NCI-H146 treated with DMSO at 0.1 percent for 48 hours (cell line): ENCODE measurements around the gene CA12.
A peak's percentile ranks its signal among the peaks of the same experiment; 100 is the strongest.

Source experiments
- DNase-seq: peaks from one replicate; lab custom pipeline; 2025; ENCODE audit not compliant: unreplicated experiment; lab: John Stamatoyannopoulos, UW

CA12 gene

GRCh38 chr15:63312286-63312685 is 69.4 kb downstream of the CA12 start:
- no peak for DNase-seq

GRCh38 chr15:63310646-63311045 is 71.0 kb downstream of the CA12 start:
- no peak for DNase-seq

GRCh38 chr15:63308947-63309346 is 72.7 kb downstream of the CA12 start:
- no peak for DNase-seq

GRCh38 chr15:63308491-63308890 is 73.2 kb downstream of the CA12 start:
- no peak for DNase-seq

GRCh38 chr15:63306492-63307073 is 75.1 kb downstream of the CA12 start:
- DNase-seq, result no peak

GRCh38 chr15:63305260-63305659 is 76.4 kb downstream of the CA12 start:
- no peak for DNase-seq

GRCh38 chr15:63301088-63301487 is 80.6 kb downstream of the CA12 start:
- DNase-seq, result peak; percentile 28

- DNase-seq, result no peak
Measured at GRCh38 chr15:63299943-63300575, 81.6 kb downstream of the CA12 start.

GRCh38 chr15:63296195-63296594 is 85.5 kb downstream of the CA12 start:
- DNase-seq, result peak; percentile 31

GRCh38 chr15:63295341-63295740 is 86.3 kb downstream of the CA12 start:
- no peak for DNase-seq

GRCh38 chr15:63294359-63294758 is 87.3 kb downstream of the CA12 start:
- no peak for DNase-seq

- DNase-seq, result no peak
Measured at GRCh38 chr15:63292771-63293170, 88.9 kb downstream of the CA12 start.

- DNase-seq, result no peak
Measured at GRCh38 chr15:63292241-63292640, 89.4 kb downstream of the CA12 start.

GRCh38 chr15:63291507-63291906 is 90.1 kb downstream of the CA12 start:
- DNase-seq, result no peak

GRCh38 chr15:63288778-63289378 is 92.8 kb downstream of the CA12 start:
- DNase-seq, result peak; percentile 6

- DNase-seq, result no peak
Measured at GRCh38 chr15:63288342-63288741, 93.3 kb downstream of the CA12 start.

GRCh38 chr15:63287109-63287508 is 94.5 kb downstream of the CA12 start:
- DNase-seq, result no peak

GRCh38 chr15:63284335-63284734 is 97.3 kb downstream of the CA12 start:
- DNase-seq, result no peak

GRCh38 chr15:63283126-63283525 is 98.5 kb downstream of the CA12 start:
- no peak for DNase-seq

GRCh38 chr15:63277893-63278456 is 103.7 kb downstream of the CA12 start:
- DNase-seq, result peak; percentile 26

GRCh38 chr15:63277038-63277892 is 104.4 kb downstream of the CA12 start, which contains the start of gene APH1B:
Gene APH1B, plus strand, starts transcription at chr15:63277605. Its CDS starts 19 bp downstream, at chr15:63277624.
- DNase-seq, result peak; percentile 59
